Activated CD4-positive, alpha-beta T cell treated with anti-CD3 and anti-CD28 coated beads for 1 hour (primary cell): ENCODE measurements around the gene C10orf105.

Source experiments
- DNase-seq: peaks from one replicate; pipeline ENCODE4 v3.0.0-alpha.2; 2020

The C10orf105 gene

GRCh38 chr10:71719464-71720201 lies at the start of gene C10orf105:
C10orf105 (minus strand) TSS chr10:71719778; CDS start chr10:71716337, 3,441 bp downstream.
- no peak for DNase-seq

GRCh38 chr10:71767420-71768035 lies 48.0 kb upstream of the C10orf105 start:
- no peak for DNase-seq

GRCh38 chr10:71766717-71767419 lies 47.3 kb upstream of the C10orf105 start:
- DNase-seq, result no peak

GRCh38 chr10:71765906-71766716 lies 46.5 kb upstream of the C10orf105 start:
- no peak for DNase-seq

- no peak for DNase-seq
These were observed 45.8 kb upstream of the C10orf105 start for GRCh38 chr10:71765176-71765904.

GRCh38 chr10:71763352-71764127 lies 44.0 kb upstream of the C10orf105 start:
- DNase-seq, result no peak

GRCh38 chr10:71762324-71762723 lies 42.7 kb upstream of the C10orf105 start:
- DNase-seq, result no peak

- DNase-seq, result no peak
These were observed 42.0 kb upstream of the C10orf105 start for GRCh38 chr10:71761541-71762113.

- peak; percentile 46 for DNase-seq
These were observed 41.5 kb upstream of the C10orf105 start for GRCh38 chr10:71761105-71761511.

- DNase-seq, result no peak
These were observed 37.9 kb upstream of the C10orf105 start for GRCh38 chr10:71757399-71757922.

GRCh38 chr10:71756311-71757191 lies 37.0 kb upstream of the C10orf105 start:
- no peak for DNase-seq

GRCh38 chr10:71755179-71755879 lies 35.8 kb upstream of the C10orf105 start:
- DNase-seq, result no peak

GRCh38 chr10:71754562-71754961 lies 35.0 kb upstream of the C10orf105 start:
- no peak for DNase-seq

GRCh38 chr10:71753960-71754505 lies 34.5 kb upstream of the C10orf105 start:
- DNase-seq, result no peak

- no peak for DNase-seq
These were observed 33.7 kb upstream of the C10orf105 start for GRCh38 chr10:71753091-71753959.

- no peak for DNase-seq
These were observed 33.0 kb upstream of the C10orf105 start for GRCh38 chr10:71752391-71753090.
